GM23338 (cell line): Measurements from ENCODE around the gene PUM1. TPM values are rescaled to one million over a fixed set of nuclear protein-coding genes. Genes with fewer than 3 reads are reported as not detected.

Experiments used
- ATAC-seq: fragments of 200-7000 bp; cut with Tn5 transposase; 3 replicates; pipeline ENCODE4 v1.9.1; 2020
- DNase-seq: peaks from one replicate; pipeline ENCODE4 v3.0.0-alpha.2; 2015; ENCODE audit warnings: low spot score
- H2AFZ ChIP-seq: fragments of 200-600 bp; sonication (generic); 2 replicates; pipeline ENCODE4 v1.8.0; 2016; ENCODE audit warnings: antibody characterized with exemption, mild to moderate bottlenecking, moderate library complexity
- H3F3A ChIP-seq: fragments of 200-600 bp; sonication (generic); replicated peaks from 2 replicates; pipeline ENCODE4 v1.8.0; 2017; ENCODE audit warnings: antibody characterized with exemption, mixed run types, low read depth
- H3K27ac ChIP-seq: fragments of 200-600 bp; sonication (generic); 2 replicates; pipeline ENCODE4 v1.6.1; 2016; ENCODE audit warnings: low read depth
- H3K27me3 ChIP-seq: fragments of 200-600 bp; sonication (generic); 2 replicates; pipeline ENCODE4 v1.8.0; 2016; ENCODE audit warnings: mild to moderate bottlenecking, mixed run types, moderate library complexity; ENCODE audit not compliant: insufficient read depth
- H3K36me3 ChIP-seq: fragments of 200-600 bp; sonication (generic); 2 replicates; pipeline ENCODE4 v1.8.0; 2016; ENCODE audit warnings: mild to moderate bottlenecking; ENCODE audit not compliant: insufficient read depth
- H3K4me1 ChIP-seq: fragments of 200-600 bp; sonication (generic); 2 replicates; pipeline ENCODE4 v1.8.0; 2016; ENCODE audit warnings: mild to moderate bottlenecking, moderate library complexity; ENCODE audit not compliant: insufficient read depth
- H3K4me2 ChIP-seq: fragments of 200-600 bp; sonication (generic); 2 replicates; pipeline ENCODE4 v1.7.1; 2017; ENCODE audit warnings: mixed run types
- H3K4me3 ChIP-seq: fragments of 200-600 bp; sonication (generic); 2 replicates; pipeline ENCODE4 v1.6.1; 2016; ENCODE audit warnings: mixed run types
- H3K79me2 ChIP-seq: fragments of 200-600 bp; sonication (generic); replicated peaks from 2 replicates; pipeline ENCODE4 v1.8.0; 2017; ENCODE audit warnings: mild to moderate bottlenecking; ENCODE audit not compliant: insufficient read depth
- H3K9me2 ChIP-seq: fragments of 200-600 bp; sonication (generic); 2 replicates; pipeline ENCODE4 v1.8.0; 2017; ENCODE audit not compliant: insufficient read depth
- H4K20me1 ChIP-seq: fragments of 200-600 bp; sonication (generic); replicated peaks from 2 replicates; pipeline ENCODE4 v1.8.0; 2017; ENCODE audit warnings: mild to moderate bottlenecking; ENCODE audit not compliant: insufficient read depth
- H3K27ac Mint-ChIP-seq: 2 replicates; pipeline ENCODE4 v1.8.0; 2020; ENCODE audit warnings: inconsistent platforms, mild to moderate bottlenecking, moderate library complexity, mixed read lengths
- H3K27me3 Mint-ChIP-seq: 3 replicates; pipeline ENCODE4 v1.8.0; 2022; ENCODE audit warnings: low read depth, mild to moderate bottlenecking, moderate library complexity, mixed read lengths, inconsistent platforms; ENCODE audit not compliant: insufficient read depth, poor library complexity
- H3K36me3 Mint-ChIP-seq: 3 replicates; pipeline ENCODE4 v1.8.0; 2021; ENCODE audit warnings: low read depth, mild to moderate bottlenecking, inconsistent platforms, moderate library complexity, mixed read lengths
- H3K4me1 Mint-ChIP-seq: 3 replicates; pipeline ENCODE4 v1.8.0; 2020; ENCODE audit warnings: mild to moderate bottlenecking, inconsistent platforms, mixed read lengths
- H3K4me3 Mint-ChIP-seq: 3 replicates; pipeline ENCODE4 v1.8.0; 2021; ENCODE audit warnings: moderate library complexity, mild to moderate bottlenecking, inconsistent platforms, mixed read lengths
- H3K9me3 Mint-ChIP-seq: 3 replicates; pipeline ENCODE4 v1.8.0; 2020; ENCODE audit warnings: moderate library complexity, mild to moderate bottlenecking, inconsistent platforms, mixed read lengths
- CREB1 ChIP-seq: fragments of 250-450 bp; sonication (Bioruptor Pico); IDR thresholded peaks from 2 replicates; pipeline ENCODE4 v1.5.0; 2020; ENCODE audit warnings: low read depth, mild to moderate bottlenecking, moderate library complexity
- CTCF ChIP-seq, 2 experiments: fragments of 200-600 bp in 1 of 2; sonication (generic) in 1 of 2; conservative IDR thresholded peaks; 2 replicates each; pipeline versions ENCODE4 v1.5.1 to v1.6.1; 2016 to 2017; ENCODE audit warnings: antibody characterized with exemption in 2 of 2, low read depth in 2 of 2, mild to moderate bottlenecking in 2 of 2, moderate library complexity in 1 of 2
- ETS1 ChIP-seq: IDR thresholded peaks from 2 replicates; pipeline ENCODE4 v1.6.1; 2016; ENCODE audit warnings: antibody characterized with exemption
- EZH2 ChIP-seq: fragments of 200-600 bp; sonication (generic); IDR thresholded peaks from one replicate; pipeline ENCODE4 v1.8.0; 2017; ENCODE audit warnings: antibody characterized with exemption, mild to moderate bottlenecking, low read depth; ENCODE audit not compliant: unreplicated experiment
- EZH2phosphoT487 ChIP-seq: fragments of 200-600 bp; sonication (generic); IDR thresholded peaks from one replicate; pipeline ENCODE4 v1.8.1; 2018; ENCODE audit warnings: antibody characterized with exemption; ENCODE audit not compliant: unreplicated experiment
- JUNB ChIP-seq: IDR thresholded peaks from one replicate; pipeline ENCODE4 v1.6.1; 2016; ENCODE audit warnings: antibody characterized with exemption; ENCODE audit not compliant: unreplicated experiment
- NANOG ChIP-seq: IDR thresholded peaks from 2 replicates; pipeline ENCODE4 v1.6.1; 2016; ENCODE audit warnings: antibody characterized with exemption, borderline replicate concordance
- POLR2AphosphoS5 ChIP-seq: IDR thresholded peaks from 2 replicates; pipeline ENCODE4 v1.6.1; 2016; ENCODE audit warnings: antibody characterized with exemption, low read depth
- REST ChIP-seq: IDR thresholded peaks from one replicate; pipeline ENCODE4 v1.6.1; 2018; ENCODE audit warnings: antibody characterized with exemption; ENCODE audit not compliant: unreplicated experiment
- STAT1 ChIP-seq: IDR thresholded peaks from one replicate; pipeline ENCODE4 v1.6.1; 2016; ENCODE audit warnings: antibody characterized with exemption; ENCODE audit not compliant: unreplicated experiment
- ZNF114 ChIP-seq: fragments of 250-450 bp; sonication (Bioruptor Pico); IDR thresholded peaks from 2 replicates; pipeline ENCODE4 v1.5.0; 2020; ENCODE audit warnings: mild to moderate bottlenecking, moderate library complexity
- ZNF331 ChIP-seq: fragments of 250-450 bp; sonication (Bioruptor Pico); IDR thresholded peaks from 2 replicates; pipeline ENCODE4 v1.5.0; 2020; ENCODE audit warnings: low read depth, mild to moderate bottlenecking, moderate library complexity
- ZNF462 ChIP-seq: fragments of 250-450 bp; sonication (Bioruptor Pico); IDR thresholded peaks from 2 replicates; pipeline ENCODE4 v1.5.0; 2020; ENCODE audit warnings: mild to moderate bottlenecking, moderate library complexity
- polyA plus RNA-seq: library from polyadenylated mRNA; unstranded; fragments of >200 nt; fragmentation: Nextera tagmentation; extraction: Ambion mirVana; gene quantifications from 2 replicates; pipeline ENCODE4 v1.2.1, GENCODE V29; 2016
- total RNA-seq: library from RNA; depleted of rRNA; stranded (reverse); fragments of >200 nt; shearing (Covaris generic); gene quantifications from 2 replicates; pipeline ENCODE4 v1.2.3, GENCODE V29; 2014

PUM1 gene
- total and polyA plus RNA-seq, 2 experiments from 2014 or later, result 44.4 to 117 TPM

- no peak for ATAC-seq
- Histone ChIP-seq H3K4me1 (peaks cover 29% of the 10 kb centered on the region), H3K27me3 (no peaks in the 10 kb centered on the region), H3K36me3 (no peaks in the 10 kb centered on the region), H3K4me2 (no peak overlapping the region), H3K9me2 (no peaks in the 10 kb centered on the region), H4K20me1 (peaks cover 86% of the 10 kb centered on the region), H3F3A (no peaks in the 10 kb centered on the region), H3K4me3 (no peak overlapping the region), H3K27ac (no peak overlapping the region), H3K79me2 (peaks cover 100% of the 10 kb centered on the region), H2AFZ (no peak overlapping the region)
- Mint-ChIP-seq H3K36me3 (no peaks in the 10 kb centered on the region; the same call in 2 of the 3 replicates), H3K9me3 (no peaks in the 10 kb centered on the region), H3K27ac (no peak overlapping the region), H3K4me1 (peaks cover 40% of the 10 kb centered on the region), H3K27me3 (no peaks in the 10 kb centered on the region), H3K4me3 (no peak overlapping the region)
- DNase-seq, result no peak
- no peak for TF ChIP-seq REST
- TF ChIP-seq NANOG, result no peak
- no peak for TF ChIP-seq ZNF114 (CRISPR knock-in tag)
- no peak for TF ChIP-seq CTCF (conservative IDR thresholded peaks at IDR 0.05; ENCODE audit: low read depth in 2 of 2)
- no peak for TF ChIP-seq STAT1
- TF ChIP-seq ETS1, result no peak
- no peak for TF ChIP-seq CREB1 (CRISPR knock-in tag)
- TF ChIP-seq JUNB, result no peak
- TF ChIP-seq EZH2phosphoT487, result no peak
- TF ChIP-seq ZNF462, result no peak
- TF ChIP-seq POLR2AphosphoS5, result no peak
- no peak for TF ChIP-seq ZNF331
- no peak for TF ChIP-seq EZH2
Measured at GRCh38 chr1:31013187-31013864, 52.2 kb downstream of the PUM1 start.
